H1 (cell line): Measurements from ENCODE around the gene PLEKHG1. TPM values are rescaled to one million over a fixed set of nuclear protein-coding genes. Genes with fewer than 3 reads are reported as not detected.

Source experiments
- CTCF ChIA-PET: fragments of 300-600 bp; sonication (Branson Sonifier 250); formaldehyde crosslinking; loops from one replicate; lab custom pipeline; 2021; ENCODE audit not compliant: partially characterized antibody; lab: Charles Lee
- POLR2A ChIA-PET: fragments of 300-600 bp; sonication (Branson Sonifier 250); formaldehyde crosslinking; loops from one replicate; lab custom pipeline; 2021; ENCODE audit warnings: inconsistent platforms; ENCODE audit not compliant: partially characterized antibody; lab: Charles Lee
- DNase-seq, 2 experiments: peaks; one replicate each; pipeline versions ENCODE4 v3.0.0 to v3.0.0-alpha.2; 2010 to 2022; ENCODE audit warnings: low spot score in 2 of 2, low read depth in 1 of 2, mixed read lengths in 1 of 2
- FAIRE-seq: peaks from 2 replicates; lab custom pipeline; 2011; peaks lifted over from hg19 to GRCh38; lab: Jason Lieb, UNC
- H2AFZ ChIP-seq: 2 replicates; pipeline ENCODE4 v1.8.1; 2012; ENCODE audit warnings: low read length, inconsistent platforms
- H2AK5ac ChIP-seq: 2 replicates; pipeline ENCODE4 v1.6.1; 2013; ENCODE audit warnings: low read depth, low read length
- H2BK120ac ChIP-seq: replicated peaks from 2 replicates; pipeline ENCODE3; 2013; ENCODE audit warnings: low read depth, low read length, inconsistent platforms
- H2BK12ac ChIP-seq: 2 replicates; pipeline ENCODE4 v1.6.1; 2013; ENCODE audit warnings: low read depth, low read length
- H2BK15ac ChIP-seq: 2 replicates; pipeline ENCODE4 v1.6.1; 2013; ENCODE audit warnings: low read length
- H2BK20ac ChIP-seq: 2 replicates; pipeline ENCODE4 v1.6.1; 2013; ENCODE audit warnings: low read length
- H2BK5ac ChIP-seq: 2 replicates; pipeline ENCODE4 v1.6.1; 2013; ENCODE audit warnings: low read depth, low read length
- H3K14ac ChIP-seq: 2 replicates; pipeline ENCODE4 v1.6.1; 2013; ENCODE audit warnings: inconsistent platforms; ENCODE audit not compliant: insufficient read length
- H3K18ac ChIP-seq: 2 replicates; pipeline ENCODE4 v1.6.1; 2013; ENCODE audit warnings: low read length; ENCODE audit errors: extremely low read depth
- H3K23ac ChIP-seq: 2 replicates; pipeline ENCODE4 v1.6.1; 2013; ENCODE audit warnings: inconsistent platforms; ENCODE audit not compliant: insufficient read length
- H3K23me2 ChIP-seq: 2 replicates; pipeline ENCODE4 v1.6.1; 2013; ENCODE audit warnings: low read depth, low read length
- H3K27ac ChIP-seq: 2 replicates; pipeline ENCODE4 v1.6.1; 2011; ENCODE audit warnings: low read depth, low read length, inconsistent platforms
- H3K27me3 ChIP-seq, 4 experiments: replicated peaks in 1 of 4; 1 replicate in 1 of 4; 2 replicates in 3 of 4; pipeline versions ENCODE4 v1.6.1 to v1.8.1; 2011 to 2013; ENCODE audit warnings: low read length in 3 of 4, mild to moderate bottlenecking in 3 of 4, inconsistent platforms in 2 of 4, mixed read lengths in 2 of 4, moderate library complexity in 1 of 4; ENCODE audit not compliant: control insufficient read depth in 3 of 4, insufficient read depth in 3 of 4; ENCODE audit errors: extremely low read depth in 1 of 4
- H3K36me3 ChIP-seq, 4 experiments: 2 replicates each; pipeline versions ENCODE4 v1.6.1 to v1.8.1; 2011 to 2013; ENCODE audit warnings: mild to moderate bottlenecking in 4 of 4, low read length in 3 of 4, moderate library complexity in 2 of 4, control low read depth in 1 of 4, inconsistent platforms in 1 of 4; ENCODE audit not compliant: insufficient read depth in 4 of 4, control insufficient read depth in 2 of 4
- H3K4ac ChIP-seq: replicated peaks from 2 replicates; pipeline ENCODE3; 2013; ENCODE audit warnings: low read length, low read depth, mixed read lengths, inconsistent platforms; ENCODE audit not compliant: insufficient read length
- H3K4me1 ChIP-seq, 4 experiments: replicated peaks in 1 of 4; 1 replicate in 1 of 4; 2 replicates in 3 of 4; pipeline versions ENCODE4 v1.6.1 to v1.8.1; 2011 to 2013; ENCODE audit warnings: low read length in 3 of 4, inconsistent platforms in 2 of 4, mixed read lengths in 1 of 4; ENCODE audit not compliant: insufficient read depth in 4 of 4, control insufficient read depth in 3 of 4
- H3K4me2 ChIP-seq, 2 experiments: 2 replicates each; pipeline versions ENCODE4 v1.6.1 to v1.8.1; 2011 to 2013; ENCODE audit warnings: low read depth in 2 of 2, low read length in 2 of 2, control low read depth in 1 of 2, inconsistent platforms in 1 of 2, mild to moderate bottlenecking in 1 of 2; ENCODE audit not compliant: insufficient read depth in 1 of 2
- H3K4me3 ChIP-seq, 4 experiments: fragments of 200-600, 300-600 bp in 1 of 4; sonication (generic), shearing (Covaris generic), sonication (Bioruptor Twin) in 1 of 4; 2 replicates each; pipeline versions ENCODE4 v1.5.1 to v1.8.1; 2011 to 2016; ENCODE audit warnings: low read length in 4 of 4, low read depth in 3 of 4, control low read depth in 2 of 4, inconsistent platforms in 2 of 4, mild to moderate bottlenecking in 2 of 4, mixed read lengths in 1 of 4, moderate library complexity in 1 of 4; ENCODE audit not compliant: insufficient read depth in 2 of 4; ENCODE audit errors: extremely low read depth in 1 of 4
- H3K56ac ChIP-seq: replicated peaks from 2 replicates; pipeline ENCODE3; 2013; ENCODE audit warnings: low read depth, mild to moderate bottlenecking, mixed read lengths, low read length, inconsistent platforms; ENCODE audit not compliant: insufficient read length
- H3K79me1 ChIP-seq: 2 replicates; pipeline ENCODE4 v1.6.1; 2013; ENCODE audit warnings: low read depth, low read length, control low read depth
- H3K79me2 ChIP-seq, 2 experiments: 2 replicates each; pipeline versions ENCODE4 v1.6.1 to v1.8.1; 2012 to 2013; ENCODE audit warnings: low read length in 2 of 2, mild to moderate bottlenecking in 2 of 2, inconsistent platforms in 1 of 2; ENCODE audit not compliant: insufficient read depth in 2 of 2, control insufficient read depth in 1 of 2
- H3K9ac ChIP-seq, 4 experiments: replicated peaks in 1 of 4; 1 replicate in 1 of 4; 2 replicates in 3 of 4; pipeline versions ENCODE4 v1.6.1 to v1.8.1; 2011 to 2013; ENCODE audit warnings: low read depth in 3 of 4, low read length in 3 of 4, control low read depth in 2 of 4, mild to moderate bottlenecking in 2 of 4, moderate library complexity in 2 of 4, inconsistent platforms in 1 of 4; ENCODE audit errors: extremely low read depth in 1 of 4
- H3K9me3 ChIP-seq, 2 experiments: 2 replicates each; pipeline versions ENCODE4 v1.6.1 to v1.8.1; 2012 to 2013; ENCODE audit warnings: mild to moderate bottlenecking in 2 of 2, moderate library complexity in 2 of 2, control low read depth in 1 of 2, inconsistent platforms in 1 of 2, low read depth in 1 of 2, low read length in 1 of 2, mixed read lengths in 1 of 2; ENCODE audit not compliant: insufficient read depth in 2 of 2
- H4K20me1 ChIP-seq, 2 experiments: replicated peaks in 1 of 2; 2 replicates each; pipeline versions ENCODE3 to v1.8.1; 2011 to 2013; ENCODE audit warnings: inconsistent platforms in 2 of 2, low read length in 2 of 2, mild to moderate bottlenecking in 1 of 2; ENCODE audit not compliant: insufficient read depth in 2 of 2, control insufficient read depth in 1 of 2
- H4K5ac ChIP-seq: 2 replicates; pipeline ENCODE4 v1.6.1; 2013; ENCODE audit warnings: low read length, low read depth, mixed read lengths, inconsistent platforms; ENCODE audit not compliant: insufficient read length
- H4K8ac ChIP-seq: 2 replicates; pipeline ENCODE4 v1.8.0; 2013; ENCODE audit warnings: mild to moderate bottlenecking, moderate library complexity, low read length, inconsistent platforms; ENCODE audit not compliant: insufficient read depth; ENCODE audit errors: extremely low read depth
- H4K91ac ChIP-seq: replicated peaks from 2 replicates; pipeline ENCODE3; 2013; ENCODE audit warnings: low read length, mixed read lengths, inconsistent platforms; ENCODE audit not compliant: insufficient read length
- CBX8 ChIP-seq: fragments of 300-800, 300-1000 bp; sonication (generic); IDR thresholded peaks from 2 replicates; pipeline ENCODE4 v1.7.1; 2016; ENCODE audit warnings: low read depth, low read length, borderline replicate concordance
- CREB1 ChIP-seq: IDR thresholded peaks from 2 replicates; pipeline ENCODE4 v1.6.1; 2012; ENCODE audit warnings: inconsistent platforms
- EZH2 ChIP-seq: fragments of 200-600 bp; sonication (generic); IDR thresholded peaks from 2 replicates; pipeline ENCODE4 v1.7.1; 2012; ENCODE audit warnings: low read depth, mild to moderate bottlenecking, moderate library complexity, low read length, inconsistent platforms; ENCODE audit not compliant: severe bottlenecking
- GTF2F1 ChIP-seq: IDR thresholded peaks from 2 replicates; pipeline ENCODE4 v1.6.1; 2012; ENCODE audit warnings: low read depth, low read length, improper control_type of control experiment, borderline replicate concordance
- KDM5A ChIP-seq: fragments of 200-600 bp; IDR thresholded peaks from 2 replicates; pipeline ENCODE4 v1.7.1; 2012; ENCODE audit warnings: mild to moderate bottlenecking, low read length, inconsistent platforms, mixed read lengths
- POU5F1 ChIP-seq: IDR thresholded peaks from 2 replicates; pipeline ENCODE4 v1.6.1; 2011; ENCODE audit warnings: low read depth, mild to moderate bottlenecking, low read length, moderate library complexity
- RFX5 ChIP-seq: IDR thresholded peaks from 2 replicates; pipeline ENCODE4 v1.6.1; 2011; ENCODE audit warnings: low read depth, low read length, improper control_type of control experiment, borderline replicate concordance
- RNF2 ChIP-seq: fragments of 200-900, 300-1000 bp; sonication (generic); IDR thresholded peaks from 2 replicates; pipeline ENCODE4 v1.7.1; 2016; ENCODE audit warnings: borderline replicate concordance, low read depth, mild to moderate bottlenecking, antibody characterized with exemption, low read length; ENCODE audit not compliant: poor library complexity, severe bottlenecking; ENCODE audit errors: missing control alignments
- SP1 ChIP-seq: IDR thresholded peaks from 2 replicates; pipeline ENCODE4 v1.6.1; 2011; ENCODE audit warnings: low read depth, low read length
- TAF1 ChIP-seq: IDR thresholded peaks from 2 replicates; pipeline ENCODE4 v1.6.1; 2011; ENCODE audit warnings: mild to moderate bottlenecking, low read depth, low read length
- TAF7 ChIP-seq: optimal IDR thresholded peaks from 2 replicates; pipeline ENCODE3; 2011; ENCODE audit warnings: low read depth, mild to moderate bottlenecking, inconsistent platforms, low read length, moderate library complexity, borderline replicate concordance
- TBP ChIP-seq: IDR thresholded peaks from 2 replicates; pipeline ENCODE4 v1.6.1; 2011; ENCODE audit warnings: low read depth, low read length, improper control_type of control experiment
- WGBS, 2 experiments: shearing (Covaris generic) in 1 of 2; methylation state at CpG; one replicate each; pipeline versions ENCODE4 v1.1.6 to v1.1.7; 2013 to 2015; ENCODE audit warnings: low lambda C conversion rate in 2 of 2, mixed read lengths in 2 of 2, inconsistent platforms in 1 of 2, low coverage in 1 of 2, missing lambda C conversion rate in 1 of 2; ENCODE audit not compliant: insufficient replicate concordance in 2 of 2, insufficient coverage in 1 of 2, insufficient read length in 1 of 2; ENCODE audit errors: extremely low coverage in 1 of 2, missing lambda C conversion rate in 1 of 2; 5-methylcytosine and 5-hydroxymethylcytosine counted together
- polyA plus RNA-seq, 7 experiments: library from polyadenylated mRNA; depleted of rRNA in 3 of 7; stranded (reverse) in 5 of 7; unstranded in 2 of 7; fragments of >200 nt in 5 of 7; fragments of 200-250 nt in 2 of 7; gene quantifications; 1 replicate in 5 of 7; 2 replicates in 1 of 7; 4 replicates in 1 of 7; pipeline versions ENCODE4 v1.2.1 to v1.2.3, GENCODE V29; 2011 to 2013; ENCODE audit warnings: missing spikeins in 2 of 7, mixed read lengths in 2 of 7
- total RNA-seq: library from RNA; stranded (reverse); fragmentation: NEBNext Ultra II Directional; extraction: Animal tissue kit (Norgen Biotek cat#: 25700); gene quantifications from 2 replicates; pipeline ENCODE4 v1.2.1, GENCODE V29; 2021

The PLEKHG1 gene
- total and polyA plus RNA-seq, 2 of the 8 experiments (the other 6 are each of a cell fraction or from before 2014, with no cell fraction given): 0.94 to 2.2 TPM

- 75% methylated on average over 3 of the region's 3 CpGs; no CpG with 5 or more reads in 1 of the 2 experiments for WGBS, 2 experiments
- Histone ChIP-seq H3K27me3 (no peaks in the 10 kb centered on the region), H2BK12ac (no peak overlapping the region), H3K36me3 (no peaks in the 10 kb centered on the region), H4K8ac (no peak overlapping the region), H3K56ac (no peak overlapping the region), H2BK5ac (no peak overlapping the region), H3K23ac (no peak overlapping the region), H3K9ac (no peak overlapping the region), H3K27ac (no peak overlapping the region), H3K79me1 (no peaks in the 10 kb centered on the region), H3K18ac (no peak overlapping the region), H3K23me2 (no peaks in the 10 kb centered on the region), H4K91ac (no peak overlapping the region), H2BK15ac (no peak overlapping the region), H4K5ac (no peak overlapping the region), H2BK120ac (no peak overlapping the region), H3K9me3 (no peaks in the 10 kb centered on the region), H3K4me3 (no peak overlapping the region), H3K79me2 (no peaks in the 10 kb centered on the region), H4K20me1 (no peaks in the 10 kb centered on the region), H3K4ac (no peak overlapping the region), H2BK20ac (no peak overlapping the region), H3K14ac (no peak overlapping the region), H2AFZ (no peak overlapping the region), H3K4me2 (no peak overlapping the region), H3K4me1 (peaks cover 0 to 3% (median 0%) of the 10 kb centered on the region in 4 experiments; a peak in 1 of 7 replicates), H2AK5ac (no peak overlapping the region)
- no peak for DNase-seq
- POLR2A ChIA-PET: interaction anchor here (0.6 kb wide), 1 partner anchor 11 kb away, joined by 3 read pairs; no protein-coding TSS in a partner anchor
- CTCF ChIA-PET: interaction anchor here (1.7 kb wide), 1 partner anchor 20 kb away, joined by 4 read pairs; no protein-coding TSS in a partner anchor
- TF ChIP-seq GTF2F1 (no peak), EZH2 (no peak), RNF2 (no peak), SP1 (no peak), KDM5A (no peak), TBP (no peak), RFX5 (no peak), TAF1 (no peak), POU5F1 (no peak), CREB1 (no peak), TAF7 (no peak), CBX8 (no peak)
- FAIRE-seq: no peak
These were observed 47.4 kb downstream of the PLEKHG1 start for GRCh38 chr6:150647051-150647450.
